ENCODE data around the gene LPP. TPM values are rescaled to one million over a fixed set of nuclear protein-coding genes. Genes with fewer than 3 reads are reported as not detected.

LPP gene
- total and polyA plus RNA-seq, 10 of the 15 experiments (the other 5 are each of a cell fraction or from before 2014, with no cell fraction given) = under 0.01 to 0.62 (median 0.03) TPM

- no peak for TF ChIP-seq ELK1 (IDR thresholded peaks at IDR 0.05; ENCODE audit: low read depth, low read length)
- TF ChIP-seq CHD2 (IDR thresholded peaks at IDR 0.05; ENCODE audit: borderline replicate concordance, low read depth, low read length) = no peak
- no peak for TF ChIP-seq CREB1 (IDR thresholded peaks at IDR 0.05; ENCODE audit: low read depth)
- TF ChIP-seq EP300 (IDR thresholded peaks at IDR 0.05; ENCODE audit: borderline replicate concordance in 1 of 2, control insufficient read depth in 1 of 2, low read depth in 2 of 2, low read length in 2 of 2) = no peak
- TF ChIP-seq HDGF (IDR thresholded peaks at IDR 0.05) = no peak
- TF ChIP-seq BCL11A (IDR thresholded peaks at IDR 0.05; ENCODE audit: low read depth, low read length) = no peak
These were observed 477.5 kb downstream of the LPP start (continued) for GRCh38 chr3:188631291-188632010.

- BruUV-seq (replicated peaks) = no TSS peak
- 30% methylated on average over 4 of the region's 4 CpGs for WGBS (ENCODE audit: insufficient coverage, insufficient replicate concordance, low lambda C conversion rate, missing lambda C conversion rate)
- ChIA-PET POLR2A (no interaction called here), RAD21 (ENCODE audit: unreplicated experiment) (no interaction called here), SMC1A (ENCODE audit: uncharacterized antibody, unreplicated experiment) (no interaction called here), CTCF (no interaction called here)
- Histone ChIP-seq H4K20me1 (ENCODE audit: control insufficient read depth, insufficient read depth) (no peaks in the 10 kb centered on the region), H3K36me3 (ENCODE audit: control insufficient read depth in 2 of 2, insufficient read depth in 2 of 2, low read length in 1 of 2) (no peaks in the 10 kb centered on the region), H3K4me2 (ENCODE audit: control insufficient read depth, insufficient read depth) (no peak overlapping the region), H3K27me3 (replicated peaks in 1 of 2; ENCODE audit: control insufficient read depth in 2 of 2, insufficient read depth in 2 of 2, low read length in 1 of 2) (no peaks in the 10 kb centered on the region), H3K27ac (ENCODE audit: control insufficient read depth, insufficient read depth) (no peak overlapping the region), H2AFZ (ENCODE audit: control insufficient read depth, low read depth, low read length) (no peak overlapping the region), H3K4me3 (no peak overlapping the region), H3K9ac (ENCODE audit: control insufficient read depth, insufficient read depth, low read length) (no peak overlapping the region), H3K79me2 (ENCODE audit: control insufficient read depth, insufficient read depth, low read length) (no peaks in the 10 kb centered on the region), H3K9me3 (replicated peaks; ENCODE audit: control insufficient read depth, insufficient read depth, low read length) (no peaks in the 10 kb centered on the region), H3K4me1 (ENCODE audit: control insufficient read depth, insufficient read depth, low read length) (no peaks in the 10 kb centered on the region)
- intact Hi-C loops (cut with micrococcal nuclease; ENCODE audit: unreplicated experiment) = no loop called here
- no peak for FAIRE-seq
- no peak for DNase-seq (ENCODE audit: low read depth, low spot score)
- in situ Hi-C loops (cut with MboI) = no loop called here
- no peak for ATAC-seq
- TF ChIP-seq E4F1 (IDR thresholded peaks at IDR 0.05; ENCODE audit: borderline replicate concordance, partially characterized antibody) (no peak), SIN3A (IDR thresholded peaks at IDR 0.05; ENCODE audit: low read depth, low read length) (no peak), POU2F2 (IDR thresholded peaks at IDR 0.05; ENCODE audit: borderline replicate concordance, low read depth, low read length) (no peak), E2F4 (IDR thresholded peaks at IDR 0.05; ENCODE audit: low read depth, low read length) (no peak), SIX5 (IDR thresholded peaks at IDR 0.05; ENCODE audit: low read depth, low read length, severe bottlenecking) (no peak), RELB (IDR thresholded peaks at IDR 0.05; ENCODE audit: low read depth) (no peak), TCF7 (IDR thresholded peaks at IDR 0.05; ENCODE audit: borderline replicate concordance) (no peak), WRNIP1 (IDR thresholded peaks at IDR 0.05; ENCODE audit: borderline replicate concordance, low read depth, low read length) (no peak), FOXM1 (IDR thresholded peaks at IDR 0.05; ENCODE audit: low read depth, low read length) (no peak)
These were observed 479.2 kb downstream of the LPP start for GRCh38 chr3:188633206-188633605.

Data from GM12878 (cell line).